ENCODE results near the gene CHD9.
"Not testable (repeated sequence)": the region's sequence is repeated elsewhere in the genome, so short reads cannot be mapped to it uniquely, and the experiment has no call there.

The CHD9 gene

GRCh38 chr16:53207810-53208752, 153.3 kb downstream of the CHD9 start:
- no peak for DNase-seq (ENCODE audit: low read depth)

- DNase-seq (ENCODE audit: low read depth) = no peak
Observed at GRCh38 chr16:53209429-53209828, 154.6 kb downstream of the CHD9 start.

GRCh38 chr16:53209877-53210276, 155.1 kb downstream of the CHD9 start:
- no peak for DNase-seq (ENCODE audit: low read depth)

GRCh38 chr16:53211253-53211652, 156.5 kb downstream of the CHD9 start:
- no peak for DNase-seq (ENCODE audit: low read depth)

GRCh38 chr16:53212893-53213223, 158.1 kb downstream of the CHD9 start:
- no peak for DNase-seq (ENCODE audit: low read depth)

- DNase-seq (ENCODE audit: low read depth) = no peak
Observed at GRCh38 chr16:53213542-53213941, 158.8 kb downstream of the CHD9 start.

- no peak for DNase-seq (ENCODE audit: low read depth)
Observed at GRCh38 chr16:53216798-53217197, 162.0 kb downstream of the CHD9 start.

GRCh38 chr16:53219371-53219770, 164.6 kb downstream of the CHD9 start:
- no peak for DNase-seq (ENCODE audit: low read depth)

- DNase-seq (ENCODE audit: low read depth) = no peak
Observed at GRCh38 chr16:53219795-53220454, 165.1 kb downstream of the CHD9 start.

GRCh38 chr16:53220585-53220984, 165.8 kb downstream of the CHD9 start:
- DNase-seq (ENCODE audit: low read depth) = no peak

GRCh38 chr16:53224951-53225533, 170.3 kb downstream of the CHD9 start:
- DNase-seq (ENCODE audit: low read depth) = no peak

GRCh38 chr16:53232826-53233529, 178.2 kb downstream of the CHD9 start:
- no peak for DNase-seq (ENCODE audit: low read depth)

- DNase-seq (ENCODE audit: low read depth) = no peak
Observed at GRCh38 chr16:53234836-53235235, 180.0 kb downstream of the CHD9 start.

- DNase-seq (ENCODE audit: low read depth) = no peak
Observed at GRCh38 chr16:53235851-53236250, 181.1 kb downstream of the CHD9 start.

- no peak for DNase-seq (ENCODE audit: low read depth)
Observed at GRCh38 chr16:53249331-53249730, 194.5 kb downstream of the CHD9 start.

GRCh38 chr16:53257001-53257400, 202.2 kb downstream of the CHD9 start:
- no peak for DNase-seq (ENCODE audit: low read depth)

- no peak for DNase-seq (ENCODE audit: low read depth)
Observed at GRCh38 chr16:53258809-53259208, 204.0 kb downstream of the CHD9 start.

GRCh38 chr16:53261276-53261675, 206.5 kb downstream of the CHD9 start:
- DNase-seq (ENCODE audit: low read depth) = no peak

- DNase-seq (ENCODE audit: low read depth) = no peak
Observed at GRCh38 chr16:53262645-53263044, 207.9 kb downstream of the CHD9 start.

GRCh38 chr16:53266156-53266555, 211.4 kb downstream of the CHD9 start:
- DNase-seq (ENCODE audit: low read depth) = no peak

GRCh38 chr16:53278498-53278897, 223.7 kb downstream of the CHD9 start:
- DNase-seq (ENCODE audit: low read depth) = not testable (repeated sequence)

GRCh38 chr16:53281280-53281679, 226.5 kb downstream of the CHD9 start:
- no peak for DNase-seq (ENCODE audit: low read depth)
